OCI-LY1 (cell line): ENCODE measurements around the gene GPR21.

Experiments used
- H2AFZ ChIP-seq: fragments of 200-600 bp; sonication (generic), shearing (Covaris generic); 2 replicates; pipeline ENCODE4 v1.6.0; 2014; ENCODE audit warnings: antibody characterized with exemption, mild to moderate bottlenecking, low read length
- H3F3A ChIP-seq: fragments of 200-600 bp; sonication (generic), shearing (Covaris generic); 2 replicates; pipeline ENCODE4 v1.6.0; 2014; ENCODE audit warnings: mild to moderate bottlenecking, antibody characterized with exemption, low read length, moderate library complexity; ENCODE audit not compliant: insufficient read depth
- H3K27ac ChIP-seq: fragments of 200-600 bp; sonication (generic); 2 replicates; pipeline ENCODE4 v1.5.1; 2014; ENCODE audit warnings: low read length, mixed run types, mild to moderate bottlenecking, low read depth; ENCODE audit not compliant: poor library complexity, severe bottlenecking
- H3K27me3 ChIP-seq: fragments of 200-600 bp; sonication (generic); 2 replicates; pipeline ENCODE4 v1.6.0; 2014; ENCODE audit warnings: antibody characterized with exemption, mild to moderate bottlenecking, low read length, moderate library complexity; ENCODE audit not compliant: insufficient read depth
- H3K36me3 ChIP-seq: fragments of 200-600 bp; sonication (generic); 2 replicates; pipeline ENCODE4 v1.6.1; 2014; ENCODE audit warnings: mild to moderate bottlenecking, antibody characterized with exemption, low read length, moderate library complexity, mixed read lengths; ENCODE audit not compliant: insufficient read depth
- H3K4me1 ChIP-seq: fragments of 200-600 bp; sonication (generic); 2 replicates; pipeline ENCODE4 v1.5.1; 2014; ENCODE audit warnings: mild to moderate bottlenecking, low read length, moderate library complexity; ENCODE audit not compliant: insufficient read depth, severe bottlenecking
- H3K4me2 ChIP-seq: fragments of 200-600 bp; sonication (generic), shearing (Covaris generic); 2 replicates; pipeline ENCODE4 v1.6.1; 2014; ENCODE audit warnings: low read length
- H3K4me3 ChIP-seq: fragments of 200-600 bp; sonication (generic); 2 replicates; pipeline ENCODE4 v1.5.1; 2014; ENCODE audit warnings: low read length, low read depth, mild to moderate bottlenecking, mixed read lengths; ENCODE audit not compliant: poor library complexity, severe bottlenecking
- H3K79me2 ChIP-seq: fragments of 200-600 bp; shearing (Covaris generic); 2 replicates; pipeline ENCODE4 v1.6.1; 2016; ENCODE audit warnings: mixed run types, low read length, mixed read lengths; ENCODE audit not compliant: insufficient read depth
- H3K9ac ChIP-seq: fragments of 200-600 bp; sonication (generic), shearing (Covaris generic); 2 replicates; pipeline ENCODE4 v1.6.1; 2014; ENCODE audit warnings: mild to moderate bottlenecking, low read length, mixed read lengths
- H3K9me2 ChIP-seq: fragments of 200-600 bp; sonication (generic), shearing (Covaris generic); 2 replicates; pipeline ENCODE4 v1.6.1; 2014; ENCODE audit warnings: low read depth, mild to moderate bottlenecking, low read length, mixed read lengths
- H3K9me3 ChIP-seq: fragments of 200-600 bp; shearing (Covaris generic); 2 replicates; pipeline ENCODE4 v1.6.1; 2014; ENCODE audit warnings: low read length, mixed read lengths
- H4K20me1 ChIP-seq: fragments of 200-600 bp; sonication (generic), shearing (Covaris generic); 2 replicates; pipeline ENCODE4 v1.6.0; 2016; ENCODE audit warnings: mild to moderate bottlenecking, low read length; ENCODE audit not compliant: insufficient read depth
- EZH2 ChIP-seq: fragments of 200-600 bp; sonication (generic), shearing (Covaris generic); IDR thresholded peaks from 2 replicates; pipeline ENCODE4 v1.8.0; 2017; ENCODE audit warnings: borderline replicate concordance, mixed run types, mild to moderate bottlenecking, antibody characterized with exemption, low read length, moderate library complexity, mixed read lengths
- TF ChIP-seq, protein P1 (sequence below): fragments of 200-600 bp; sonication (generic), shearing (Covaris generic); IDR thresholded peaks from 2 replicates; pipeline ENCODE4 v1.5.1; 2017; ENCODE audit warnings: mild to moderate bottlenecking, antibody characterized with exemption, low read length, moderate library complexity, mixed read lengths

GPR21 gene

DNA sequence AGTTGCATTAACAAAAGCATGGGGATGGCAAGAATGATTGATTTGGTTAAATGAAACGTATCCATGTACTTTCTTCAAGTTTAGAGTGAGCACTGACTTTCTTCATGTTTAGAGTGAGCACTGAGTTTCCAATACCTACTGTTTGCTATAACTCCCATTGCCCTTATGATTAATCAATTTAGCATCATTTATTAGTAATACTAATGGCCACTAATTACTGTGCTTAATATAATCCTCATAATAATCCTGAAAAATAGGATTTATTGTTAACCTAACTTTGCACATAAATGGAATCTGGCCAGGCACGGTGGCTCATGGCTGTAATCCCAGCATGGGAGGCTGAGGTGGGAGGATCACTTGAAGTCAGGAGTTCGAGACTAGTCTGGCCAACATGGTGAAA, 22.1 kb upstream of the GPR21 start:
- no peaks in the 10 kb centered on the region for H4K20me1 ChIP-seq
- H3K27ac ChIP-seq, result no peak overlapping the region
- H3K27me3 ChIP-seq, result no peaks in the 10 kb centered on the region
- no peaks in the 10 kb centered on the region for H3K79me2 ChIP-seq
- H3K9me2 ChIP-seq, result no peaks in the 10 kb centered on the region
- no peaks in the 10 kb centered on the region for H3K9me3 ChIP-seq
- no peak overlapping the region for H2AFZ ChIP-seq
- no peak overlapping the region for H3K4me3 ChIP-seq
- no peaks in the 10 kb centered on the region for H3F3A ChIP-seq
- H3K36me3 ChIP-seq, result peaks cover 64% of the 10 kb centered on the region
- no peak for TF ChIP-seq EZH2
- TF ChIP-seq, protein P1, sequence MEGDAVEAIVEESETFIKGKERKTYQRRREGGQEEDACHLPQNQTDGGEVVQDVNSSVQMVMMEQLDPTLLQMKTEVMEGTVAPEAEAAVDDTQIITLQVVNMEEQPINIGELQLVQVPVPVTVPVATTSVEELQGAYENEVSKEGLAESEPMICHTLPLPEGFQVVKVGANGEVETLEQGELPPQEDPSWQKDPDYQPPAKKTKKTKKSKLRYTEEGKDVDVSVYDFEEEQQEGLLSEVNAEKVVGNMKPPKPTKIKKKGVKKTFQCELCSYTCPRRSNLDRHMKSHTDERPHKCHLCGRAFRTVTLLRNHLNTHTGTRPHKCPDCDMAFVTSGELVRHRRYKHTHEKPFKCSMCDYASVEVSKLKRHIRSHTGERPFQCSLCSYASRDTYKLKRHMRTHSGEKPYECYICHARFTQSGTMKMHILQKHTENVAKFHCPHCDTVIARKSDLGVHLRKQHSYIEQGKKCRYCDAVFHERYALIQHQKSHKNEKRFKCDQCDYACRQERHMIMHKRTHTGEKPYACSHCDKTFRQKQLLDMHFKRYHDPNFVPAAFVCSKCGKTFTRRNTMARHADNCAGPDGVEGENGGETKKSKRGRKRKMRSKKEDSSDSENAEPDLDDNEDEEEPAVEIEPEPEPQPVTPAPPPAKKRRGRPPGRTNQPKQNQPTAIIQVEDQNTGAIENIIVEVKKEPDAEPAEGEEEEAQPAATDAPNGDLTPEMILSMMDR, result no peak
- no peak overlapping the region for H3K4me2 ChIP-seq
- H3K9ac ChIP-seq, result no peak overlapping the region
- H3K4me1 ChIP-seq, result no peaks in the 10 kb centered on the region

- Histone ChIP-seq H3K4me2 (no peak overlapping the region), H3K4me3 (no peak overlapping the region), H3K36me3 (peaks cover 70% of the 10 kb centered on the region), H2AFZ (no peak overlapping the region), H3K27me3 (no peaks in the 10 kb centered on the region), H4K20me1 (no peaks in the 10 kb centered on the region), H3F3A (no peaks in the 10 kb centered on the region), H3K79me2 (no peaks in the 10 kb centered on the region), H3K9me3 (no peaks in the 10 kb centered on the region), H3K27ac (no peak overlapping the region), H3K9me2 (no peaks in the 10 kb centered on the region), H3K9ac (no peak overlapping the region), H3K4me1 (no peaks in the 10 kb centered on the region)
- TF ChIP-seq EZH2, result no peak
- TF ChIP-seq, protein P1, result no peak
These were observed 21.5 kb upstream of the GPR21 start for GRCh38 chr9:123011878-123012528.

GRCh38 chr9:123016631-123017030, 16.8 kb upstream of the GPR21 start:
- no peaks in the 10 kb centered on the region for H3K79me2 ChIP-seq
- H3K4me3 ChIP-seq, result no peak overlapping the region
- H3F3A ChIP-seq, result no peaks in the 10 kb centered on the region
- peaks cover 78% of the 10 kb centered on the region for H3K36me3 ChIP-seq
- no peak for TF ChIP-seq EZH2
- TF ChIP-seq, protein P1, result no peak
- H3K9ac ChIP-seq, result no peak overlapping the region
- H2AFZ ChIP-seq, result no peak overlapping the region
- H3K9me3 ChIP-seq, result no peaks in the 10 kb centered on the region
- H3K9me2 ChIP-seq, result no peaks in the 10 kb centered on the region
- H3K27ac ChIP-seq, result no peak overlapping the region
- no peaks in the 10 kb centered on the region for H3K4me1 ChIP-seq
- H3K27me3 ChIP-seq, result no peaks in the 10 kb centered on the region
- H4K20me1 ChIP-seq, result no peaks in the 10 kb centered on the region
- H3K4me2 ChIP-seq, result no peak overlapping the region
